Stimulated activated CD4-positive, alpha-beta T cell treated with anti-CD3 and anti-CD28 coated beads, Interleukin-15, amount 100 ng/mL, for 24 hours (primary cell): ENCODE results near the gene IQGAP3.
A peak's percentile ranks its signal among the peaks of the same experiment; 100 is the strongest.

ENCODE experiments used
- DNase-seq: peaks from one replicate; pipeline ENCODE4 v3.0.0-alpha.2; 2020

Gene IQGAP3

DNA sequence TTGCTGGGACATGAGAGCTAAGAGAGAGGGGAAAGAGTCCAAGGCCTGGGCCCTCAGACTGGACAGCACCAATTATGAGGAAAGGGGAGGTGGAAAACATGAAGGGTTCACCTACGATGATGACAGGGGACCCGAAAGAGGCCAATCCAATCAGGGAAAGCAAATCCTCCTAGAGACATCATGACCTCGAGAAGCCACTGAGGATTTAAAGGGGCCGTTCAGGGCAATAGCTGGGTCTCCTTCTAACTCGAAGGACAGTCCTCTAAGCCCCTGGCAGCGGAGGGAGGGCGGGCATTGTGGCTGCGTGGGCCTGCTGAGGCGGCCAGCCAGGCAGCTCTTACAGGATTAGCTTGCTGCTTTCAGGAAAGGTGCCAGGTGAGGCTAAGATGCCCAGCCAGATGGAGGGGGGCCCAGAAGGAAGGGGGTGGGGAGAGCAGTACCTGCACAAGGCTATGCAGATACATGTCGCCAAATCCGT, 79.2 kb downstream of the IQGAP3 start:
- no peak for DNase-seq

- DNase-seq, result no peak
Measured at GRCh38 chr1:156492591-156493080, 79.7 kb downstream of the IQGAP3 start.

- DNase-seq, result no peak
Measured at GRCh38 chr1:156492013-156492590, 80.3 kb downstream of the IQGAP3 start.

DNA sequence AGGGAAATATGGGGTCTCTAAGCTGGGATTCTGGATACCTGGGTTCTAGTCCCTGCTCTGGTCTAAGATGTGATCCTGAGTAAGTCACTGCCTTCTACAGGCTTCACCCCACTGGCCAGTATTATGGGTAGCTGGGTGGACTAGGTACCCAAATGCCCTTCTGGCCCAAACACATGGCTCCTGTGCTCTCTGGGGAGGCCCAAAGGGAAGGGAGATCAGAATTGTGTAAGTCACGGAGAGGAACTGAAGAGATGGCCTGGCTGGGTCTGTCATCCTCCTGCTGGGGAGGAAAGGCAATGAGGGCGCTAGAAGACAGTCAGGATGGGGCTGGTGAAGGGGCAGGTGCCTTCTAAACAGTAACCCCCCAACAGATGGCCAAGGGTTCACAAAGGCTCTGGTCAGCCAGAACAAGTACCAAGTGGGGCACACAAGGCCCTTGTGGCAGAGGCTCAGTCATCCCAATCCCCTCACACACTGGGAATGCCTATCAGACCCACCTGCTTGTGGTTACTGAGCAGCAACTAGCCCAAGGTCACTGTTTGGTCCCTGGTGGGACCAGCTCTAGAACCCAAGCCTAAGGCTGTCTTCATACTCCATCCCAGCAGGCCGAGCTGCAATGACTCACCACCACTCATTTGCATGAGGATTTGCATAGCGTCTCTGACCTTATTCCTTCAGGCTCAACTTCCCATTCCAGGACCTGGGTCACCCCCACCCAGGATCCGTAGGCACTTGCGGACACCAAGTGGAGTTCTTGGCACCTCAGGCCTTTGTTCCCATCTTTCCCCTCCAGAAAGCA, 81.0 kb downstream of the IQGAP3 start:
- no peak for DNase-seq

DNA sequence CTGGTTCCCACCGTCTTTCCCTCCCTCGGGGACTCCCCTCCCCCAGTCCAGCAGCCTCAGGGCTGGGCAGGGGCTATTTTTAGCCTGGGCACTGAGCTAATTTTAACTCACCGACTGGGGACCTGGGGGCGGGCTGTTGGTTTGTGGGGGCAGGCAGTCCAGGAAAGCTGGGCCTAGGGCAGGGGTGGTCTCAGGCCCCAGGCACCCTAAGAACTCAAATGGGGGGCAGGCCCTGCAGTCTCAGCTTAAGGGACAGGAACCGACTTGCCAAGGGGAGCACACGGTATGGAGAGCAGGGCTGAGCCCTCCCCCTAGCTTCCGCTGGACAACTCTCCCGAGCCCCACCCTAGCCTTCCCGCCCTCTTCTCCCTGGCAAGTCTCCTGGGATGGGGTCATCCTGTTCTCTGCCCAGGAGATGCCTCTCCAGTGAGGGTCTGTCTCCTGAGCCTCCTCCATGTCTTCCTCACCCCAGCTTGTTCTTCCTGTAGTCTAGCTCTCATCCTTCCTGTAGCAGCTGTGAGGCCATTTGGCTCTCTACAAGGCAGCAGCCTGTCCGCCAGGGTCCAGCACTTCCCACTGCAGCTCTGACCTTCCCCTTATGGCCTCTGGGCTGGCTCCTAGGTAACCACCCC, 81.8 kb downstream of the IQGAP3 start:
- DNase-seq, result no peak

DNA sequence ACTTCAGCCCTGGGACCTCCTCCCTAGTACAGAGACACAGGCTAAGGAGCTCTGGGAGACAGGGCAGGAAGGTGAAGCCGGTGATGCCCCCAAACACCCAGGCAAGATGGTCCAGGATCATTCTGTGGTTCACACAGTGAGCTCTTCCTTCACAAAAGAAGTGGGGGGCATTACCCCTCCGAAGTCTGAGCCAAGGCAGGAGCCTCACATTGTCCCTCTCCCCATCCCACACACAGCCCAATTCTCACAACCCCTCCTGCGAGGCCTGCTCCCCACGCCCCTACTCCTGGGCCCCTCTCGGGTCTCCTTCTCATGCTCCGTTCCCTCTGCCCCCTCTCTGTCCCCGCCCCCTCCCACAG, 82.5 kb downstream of the IQGAP3 start:
- DNase-seq, result no peak

DNA sequence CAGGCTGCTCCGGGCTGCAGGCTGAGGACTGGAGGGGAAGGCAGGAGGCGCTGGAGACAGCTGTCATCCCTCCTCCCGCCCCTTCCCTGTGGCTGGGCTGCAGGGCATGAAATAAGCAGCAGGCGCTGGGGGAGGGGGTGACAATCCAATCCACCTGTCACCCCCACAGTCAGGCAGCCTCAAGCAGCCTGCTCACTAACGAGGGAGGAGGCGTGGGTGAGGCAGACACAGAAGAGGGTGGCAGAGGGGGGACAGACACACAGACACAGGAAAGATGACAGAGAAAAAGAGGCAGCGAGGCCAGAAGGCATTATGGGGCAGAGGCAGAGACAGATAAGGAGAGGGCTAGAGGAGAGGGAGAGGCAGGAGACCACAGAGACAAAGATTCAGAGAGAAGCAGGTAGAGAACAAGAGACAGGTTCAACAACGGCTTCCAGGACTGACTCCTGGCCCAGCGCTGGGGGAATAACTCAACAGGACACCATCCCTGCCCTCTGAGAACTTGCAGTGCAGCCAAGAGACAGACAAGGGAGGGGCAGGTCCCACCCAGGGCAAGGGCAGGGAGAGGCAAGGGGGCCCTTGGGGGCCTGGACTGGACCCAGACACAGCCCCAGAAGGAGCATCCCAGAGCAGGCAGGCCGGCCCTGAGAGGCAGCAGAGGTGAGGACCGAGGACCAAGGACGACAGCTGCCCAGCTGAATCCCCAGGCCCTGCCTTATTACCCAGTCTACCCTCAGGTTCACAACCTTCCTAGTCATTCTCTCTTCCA, 83.0 kb downstream of the IQGAP3 start:
- DNase-seq, result peak; percentile 57

DNA sequence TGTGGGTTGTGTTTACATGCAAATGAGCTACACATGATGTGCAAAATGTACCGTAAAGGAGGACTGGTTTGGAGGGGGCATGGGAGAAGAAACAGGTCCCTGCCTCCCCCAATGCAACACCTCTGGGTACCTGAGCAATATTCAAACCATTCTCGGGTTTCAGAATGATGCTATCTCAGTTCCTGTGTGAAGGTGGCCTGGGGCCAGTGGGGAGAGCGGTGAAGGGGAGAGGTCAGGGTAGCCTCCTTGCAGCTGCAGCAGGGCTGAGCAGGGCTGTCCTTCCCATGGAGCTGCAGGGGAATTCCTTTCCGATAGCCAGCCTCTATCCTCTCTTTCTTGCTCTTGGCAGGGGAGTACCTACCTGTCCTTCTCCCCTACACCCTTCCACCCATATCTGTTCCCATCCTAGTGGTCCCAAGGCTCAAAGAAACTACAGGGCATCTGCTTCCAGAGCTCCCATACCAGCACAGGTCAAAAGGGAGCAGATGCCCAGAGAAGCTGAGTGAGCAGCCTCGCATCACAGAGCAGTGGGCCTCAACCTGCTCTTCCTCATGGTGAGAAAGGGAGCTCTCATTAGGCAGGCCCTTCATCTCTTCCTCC, 83.7 kb downstream of the IQGAP3 start:
- DNase-seq, result peak; percentile 56

GRCh38 chr1:156487862-156488261, 84.5 kb downstream of the IQGAP3 start:
- DNase-seq, result peak; percentile 36

GRCh38 chr1:156486421-156487344, 85.7 kb downstream of the IQGAP3 start:
- DNase-seq, result no peak

DNA sequence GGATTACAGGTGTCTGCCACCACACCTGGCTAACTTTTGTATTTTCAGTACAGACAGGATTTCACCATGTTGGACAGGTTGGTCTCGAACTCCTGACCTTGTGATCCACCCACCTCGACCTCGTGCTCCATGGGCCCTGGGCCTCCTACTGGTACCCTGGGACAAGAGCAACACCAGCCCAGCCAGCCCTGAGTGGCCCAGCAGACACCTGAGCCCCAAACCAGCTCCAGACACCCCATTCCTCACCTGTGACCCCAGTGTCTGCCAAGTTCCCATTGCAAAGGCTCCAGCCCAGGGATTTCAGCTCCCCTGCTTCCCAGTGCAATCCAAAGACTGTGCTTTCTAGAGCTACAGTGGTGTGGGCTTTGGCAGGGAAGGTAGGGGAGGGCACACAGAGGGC, 86.4 kb downstream of the IQGAP3 start:
- DNase-seq, result no peak

GRCh38 chr1:156484480-156485058, 87.8 kb downstream of the IQGAP3 start:
- DNase-seq, result no peak

- no peak for DNase-seq
Measured at GRCh38 chr1:156483397-156483796, 89.0 kb downstream of the IQGAP3 start.

DNA sequence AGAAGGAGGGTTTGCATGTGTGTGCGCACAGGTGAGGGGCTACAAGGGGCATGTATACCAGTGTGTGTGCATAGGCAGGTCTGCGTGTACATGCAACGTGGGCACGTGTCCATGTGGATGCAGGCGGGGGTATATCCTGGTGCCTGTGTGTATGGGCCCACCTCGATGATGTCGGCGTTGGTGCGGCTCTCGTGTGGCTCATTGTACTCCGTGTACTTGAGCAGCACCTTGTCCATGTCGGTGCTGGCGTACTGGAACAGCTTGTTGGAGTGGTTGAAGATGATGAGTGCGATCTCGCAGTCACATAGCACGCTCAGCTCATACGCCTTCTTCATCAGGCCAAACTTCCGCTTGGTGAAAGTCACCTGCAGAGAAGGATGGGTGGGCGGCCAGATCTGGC, 90.1 kb downstream of the IQGAP3 start:
- no peak for DNase-seq

DNA sequence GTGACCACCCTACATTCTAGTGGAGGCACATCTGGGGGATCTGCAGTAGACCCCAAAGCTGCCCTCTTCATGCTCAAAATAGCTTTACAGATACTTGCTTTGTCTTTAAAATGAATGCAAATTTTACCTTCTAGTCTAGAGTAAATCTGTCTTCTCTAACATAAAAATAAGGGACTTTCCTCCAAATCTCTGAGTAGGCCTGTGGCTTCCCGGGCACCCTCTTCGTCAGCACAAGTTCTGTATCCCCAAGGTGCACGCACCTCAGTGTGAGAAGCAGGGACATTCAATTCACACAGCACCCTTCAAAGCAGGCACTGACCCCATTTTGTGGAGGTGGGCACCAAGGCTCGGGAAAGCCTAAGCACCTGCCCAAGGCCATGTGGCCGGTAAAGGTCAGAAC, 90.8 kb downstream of the IQGAP3 start:
- DNase-seq, result peak; percentile 37

DNA sequence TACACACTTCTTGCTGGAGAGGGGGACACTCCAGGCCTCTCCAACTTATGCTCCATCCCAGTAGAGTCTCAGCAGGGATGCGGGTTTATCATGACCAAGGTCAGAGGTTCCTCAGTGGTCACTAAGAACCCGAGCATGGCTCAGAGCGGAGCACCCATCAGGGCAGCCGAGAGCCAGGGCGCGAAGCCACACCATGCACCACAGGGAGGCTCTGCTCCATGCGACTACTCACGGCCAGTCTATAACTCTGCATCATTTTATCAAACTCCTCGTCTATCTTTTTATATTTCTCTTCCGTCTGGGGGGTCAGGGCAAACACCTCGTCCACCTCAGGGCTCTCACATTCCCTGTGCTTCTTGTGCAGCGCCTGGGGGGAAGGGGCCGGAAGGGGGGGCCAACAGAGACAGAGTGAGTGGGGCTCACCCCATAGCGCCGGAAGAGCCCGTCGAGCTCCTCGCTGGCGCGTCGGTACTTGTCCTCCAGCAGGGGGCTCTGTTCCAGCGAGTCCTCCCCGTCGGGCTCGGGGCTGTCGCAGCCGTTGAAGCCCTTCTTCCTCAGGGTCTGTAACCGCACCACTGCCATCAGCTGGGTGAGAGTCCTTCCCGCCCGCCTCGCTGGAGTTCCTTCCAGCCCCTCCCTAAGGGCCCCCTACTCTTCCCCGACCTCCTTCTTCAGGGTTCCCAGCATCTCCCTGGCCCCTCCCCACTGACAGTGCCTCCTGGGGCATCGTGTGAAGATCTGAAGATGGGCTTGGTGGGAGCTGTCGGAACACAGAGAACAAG, 91.8 kb downstream of the IQGAP3 start:
- peak; percentile 85 for DNase-seq

GRCh38 chr1:156480016-156480370, 92.4 kb downstream of the IQGAP3 start:
- no peak for DNase-seq

GRCh38 chr1:156479093-156480015, 93.0 kb downstream of the IQGAP3 start:
- no peak for DNase-seq

GRCh38 chr1:156478250-156478627, 94.1 kb downstream of the IQGAP3 start:
- DNase-seq, result no peak
